NCI-H82 treated with DMSO at 0.1 percent for 48 hours (cell line): ENCODE data around the gene EHBP1L1.
"Not testable (repeated sequence)": the region's sequence is repeated elsewhere in the genome, so short reads cannot be mapped to it uniquely, and the experiment has no call there.

ENCODE experiments used
- DNase-seq: peaks from one replicate; lab custom pipeline; 2025; ENCODE audit not compliant: unreplicated experiment; lab: John Stamatoyannopoulos, UW

EHBP1L1 gene

GRCh38 chr11:65560555-65561418, 15.1 kb upstream of the EHBP1L1 start:
- peak; percentile 71 for DNase-seq

GRCh38 chr11:65562020-65562419, 13.8 kb upstream of the EHBP1L1 start:
- DNase-seq = no peak

GRCh38 chr11:65562788-65563187, 13.1 kb upstream of the EHBP1L1 start:
- no peak for DNase-seq

- no peak for DNase-seq
These were observed 12.3 kb upstream of the EHBP1L1 start for GRCh38 chr11:65563601-65564000.

- DNase-seq = not testable (repeated sequence)
These were observed 10.8 kb upstream of the EHBP1L1 start for GRCh38 chr11:65564879-65565559.

- no peak for DNase-seq
These were observed 10.0 kb upstream of the EHBP1L1 start for GRCh38 chr11:65565624-65566453.

- DNase-seq = no peak
These were observed 6.5 kb upstream of the EHBP1L1 start for GRCh38 chr11:65569164-65569972.

- DNase-seq = peak; percentile 85
These were observed 5.6 kb upstream of the EHBP1L1 start, which contains the start of gene ZNRD2 for GRCh38 chr11:65569973-65570918. Gene ZNRD2, plus strand, starts transcription at chr11:65570477. Its CDS starts 15 bp downstream, at chr11:65570492.

GRCh38 chr11:65571420-65571819, 4.4 kb upstream of the EHBP1L1 start:
- DNase-seq = no peak

GRCh38 chr11:65571940-65572339, 3.9 kb upstream of the EHBP1L1 start:
- DNase-seq = no peak

GRCh38 chr11:65572356-65573051, 3.3 kb upstream of the EHBP1L1 start, which contains the start of gene FAM89B:
Gene FAM89B, plus strand, starts transcription at chr11:65572538. Its CDS starts 132 bp downstream, at chr11:65572670.
- peak; percentile 53 for DNase-seq

GRCh38 chr11:65573391-65574079, 2.3 kb upstream of the EHBP1L1 start:
- DNase-seq = no peak

GRCh38 chr11:65574109-65574810, 1.6 kb upstream of the EHBP1L1 start:
- no peak for DNase-seq

GRCh38 chr11:65574811-65575567, 864 bp upstream of the EHBP1L1 start:
- DNase-seq = no peak

- DNase-seq = no peak
These were observed 496 bp downstream of the EHBP1L1 start for GRCh38 chr11:65576232-65576866.
